HG02759 (cell line): ENCODE results near the gene CDKAL1.
A peak's percentile ranks its signal among the peaks of the same experiment; 100 is the strongest.

Experiments used
- ATAC-seq: cut with Tn5 transposase; IDR thresholded peaks from one replicate; pipeline ENCODE4 v1.9.1; 2021; ENCODE audit warnings: mild to moderate bottlenecking, moderate library complexity; ENCODE audit not compliant: unreplicated experiment

The CDKAL1 gene

DNA sequence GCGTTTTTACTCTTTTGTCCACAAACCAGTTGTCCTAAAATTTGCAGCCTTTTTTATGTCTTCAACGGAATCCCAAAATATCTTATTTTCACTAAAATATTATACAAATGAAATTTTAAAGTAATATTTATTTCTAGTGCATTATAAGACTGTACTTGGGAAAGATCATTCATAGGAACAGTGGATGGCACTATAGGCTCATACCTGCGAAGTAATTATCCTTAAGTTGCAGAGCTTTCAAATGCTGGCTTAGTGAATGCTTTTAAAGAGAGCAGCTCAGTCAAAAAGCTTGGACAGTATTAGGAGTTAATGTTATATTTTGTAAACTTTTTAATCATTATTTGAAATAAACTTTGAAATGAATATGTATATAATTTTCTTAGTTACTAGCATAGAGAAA is 254.9 kb downstream of the CDKAL1 start:
- ATAC-seq: no peak

DNA sequence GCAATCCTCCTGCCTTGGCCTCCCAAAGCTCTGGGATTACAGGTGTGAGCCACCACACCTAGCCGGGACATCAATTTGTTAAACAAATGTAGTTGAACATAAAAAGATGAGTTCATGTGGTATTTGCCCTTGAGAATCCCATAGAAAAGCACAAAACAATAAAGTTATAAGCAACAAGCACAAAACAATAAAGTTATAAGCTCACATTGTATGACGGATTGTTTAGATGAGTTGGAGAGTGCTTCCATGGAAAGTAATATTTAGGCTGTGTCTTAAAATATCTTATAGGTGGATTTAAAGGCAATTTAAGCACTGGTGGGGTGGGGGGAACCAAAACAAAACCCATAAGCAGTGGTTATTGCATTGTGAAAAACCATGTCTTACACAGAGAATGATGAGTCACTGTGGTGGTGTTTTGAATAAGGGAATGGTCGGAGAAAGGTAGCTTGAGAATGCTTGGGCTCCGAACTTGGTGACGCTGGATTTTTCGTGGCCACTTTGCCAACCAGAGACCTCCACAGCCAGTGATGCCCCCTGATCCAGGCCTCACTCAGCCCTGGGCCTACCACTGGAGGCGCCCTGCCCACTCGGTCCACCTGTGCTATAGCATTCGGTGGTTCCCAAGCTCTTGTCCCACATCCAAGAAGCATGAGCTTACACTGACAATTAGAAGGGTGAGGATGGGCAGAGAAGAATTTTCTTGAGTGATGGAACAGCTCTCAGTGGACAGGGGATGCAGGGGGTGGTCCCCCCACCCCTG is 256.0 kb downstream of the CDKAL1 start:
- ATAC-seq: no peak

DNA sequence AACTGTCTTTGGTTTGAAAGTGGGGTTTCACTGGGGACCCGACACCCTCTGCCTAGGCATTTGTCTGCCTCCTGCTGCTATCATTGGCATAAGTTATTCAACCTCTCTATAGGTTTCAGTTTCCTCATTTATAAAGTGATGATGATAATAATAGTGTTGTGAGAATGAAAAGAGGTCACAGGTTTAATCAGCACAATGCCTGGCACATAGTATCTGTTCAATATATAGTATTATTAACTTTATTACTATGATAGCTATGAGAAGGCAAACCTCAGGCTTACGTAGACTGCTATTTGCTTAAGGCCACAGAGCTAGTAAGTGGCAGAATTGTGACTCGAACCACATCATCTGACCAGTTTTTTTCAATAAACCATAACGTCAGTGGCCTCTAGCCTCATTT is 256.8 kb downstream of the CDKAL1 start:
- no peak for ATAC-seq

DNA sequence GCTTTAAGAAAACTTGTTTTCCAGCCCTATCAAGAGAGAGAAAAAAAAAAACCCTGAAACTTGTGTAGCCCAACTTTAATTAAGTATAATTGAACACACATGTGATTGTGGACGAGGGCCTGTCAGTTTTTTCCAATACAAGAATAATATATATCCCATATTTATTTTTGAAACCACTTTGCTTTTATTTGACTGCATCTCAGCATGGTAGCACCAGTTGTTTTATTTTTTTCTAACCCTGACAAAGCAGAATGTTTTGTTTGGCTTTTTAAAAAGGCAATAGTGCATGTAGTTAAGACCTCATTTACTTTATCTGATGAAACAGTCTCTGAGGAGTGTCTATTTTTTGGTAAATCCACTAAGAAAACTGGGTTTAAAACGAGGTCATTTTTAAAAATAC is 257.7 kb downstream of the CDKAL1 start:
- no peak for ATAC-seq

DNA sequence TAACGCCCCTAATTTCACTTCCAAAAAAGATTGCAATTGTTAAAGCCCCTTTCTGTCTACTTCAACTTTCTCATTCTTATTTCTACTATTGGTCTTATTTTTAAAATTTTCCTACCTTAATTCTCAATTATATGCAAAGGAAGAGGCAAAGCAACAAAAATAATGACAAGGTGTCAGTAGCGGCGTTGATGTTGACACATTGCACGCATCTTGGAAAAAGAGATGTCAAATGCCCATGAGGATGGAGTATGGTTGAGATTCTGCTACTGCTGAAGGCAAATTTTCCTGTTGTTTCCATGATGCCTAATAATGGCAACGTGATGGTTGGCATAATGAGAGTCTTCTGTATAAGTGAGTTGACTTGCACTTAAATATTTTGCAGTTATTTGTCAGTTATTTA is 258.9 kb downstream of the CDKAL1 start:
- no peak for ATAC-seq

DNA sequence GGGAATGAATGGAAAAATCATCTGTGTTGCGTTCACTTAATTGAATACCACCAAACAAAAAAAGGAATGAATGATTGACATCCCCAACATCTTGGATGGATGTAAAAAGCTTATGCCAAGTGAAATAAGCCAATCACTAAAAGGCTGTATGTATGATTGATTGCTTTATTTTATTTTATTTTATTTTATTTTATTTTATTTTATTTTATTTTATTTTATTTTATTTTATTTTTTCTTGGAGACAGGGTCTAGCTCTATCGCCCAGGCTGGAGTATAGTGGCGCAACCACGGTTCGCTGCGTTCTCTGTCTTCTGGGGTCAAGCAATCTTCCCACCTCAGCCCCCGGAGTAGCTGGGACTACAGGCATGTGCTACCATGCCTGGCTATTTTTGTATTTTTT is 263.3 kb downstream of the CDKAL1 start:
- no peak for ATAC-seq

DNA sequence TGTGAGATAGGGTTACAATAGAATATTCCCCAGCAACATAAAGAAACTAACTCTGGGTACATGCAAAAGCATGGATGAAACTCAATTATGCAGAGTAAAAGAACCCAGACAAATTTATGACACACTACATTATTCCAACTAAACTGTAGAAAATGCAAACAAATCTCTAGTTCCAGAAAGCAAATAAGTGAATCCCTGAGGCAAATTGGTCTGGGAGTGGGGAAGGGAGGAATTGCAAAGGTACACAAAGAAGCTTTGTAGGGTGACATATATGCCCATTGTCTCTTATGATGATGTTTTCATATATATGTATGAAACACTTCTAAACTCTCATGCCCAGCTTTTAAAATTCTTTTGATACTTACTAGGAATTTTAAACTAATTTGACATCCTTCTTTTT is 266.0 kb downstream of the CDKAL1 start:
- no peak for ATAC-seq

DNA sequence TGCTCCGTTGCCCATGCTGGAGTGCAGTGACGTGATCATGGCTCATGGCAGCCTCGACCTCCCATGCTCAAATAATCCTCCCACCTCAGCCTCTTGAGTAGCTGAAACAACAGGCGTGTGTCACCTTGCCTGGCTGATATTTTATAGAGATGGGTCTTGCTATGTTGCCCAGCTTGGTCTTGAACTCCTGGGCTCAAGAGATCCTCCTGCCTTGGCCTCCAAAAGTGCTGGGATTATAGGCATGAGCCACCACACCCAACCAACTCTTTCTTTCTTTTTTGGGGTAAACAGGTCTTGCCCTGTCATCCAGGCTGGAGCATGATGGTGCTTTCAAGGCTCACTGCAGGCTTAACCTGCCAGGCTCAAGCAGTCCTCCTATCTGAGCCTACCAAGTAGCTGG is 266.4 kb downstream of the CDKAL1 start:
- ATAC-seq: no peak

DNA sequence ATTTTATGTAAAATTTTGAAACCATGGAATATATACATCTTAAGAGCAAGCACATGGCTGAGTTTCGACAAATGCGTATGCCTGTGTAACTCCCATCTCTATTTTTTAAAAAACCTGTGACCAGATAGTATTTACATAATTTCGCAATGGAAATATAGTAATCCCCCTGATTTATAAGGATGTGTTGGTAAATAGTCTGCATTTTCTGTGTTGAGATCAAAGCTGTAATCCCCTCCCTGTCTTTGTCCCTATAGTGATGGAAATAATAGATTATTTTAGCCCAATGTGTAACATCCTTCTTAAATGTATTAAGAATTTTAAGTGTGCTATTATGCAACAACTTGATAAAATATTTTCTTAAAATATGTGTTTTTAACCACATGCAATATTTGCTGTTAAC is 267.3 kb downstream of the CDKAL1 start:
- ATAC-seq: no peak

DNA sequence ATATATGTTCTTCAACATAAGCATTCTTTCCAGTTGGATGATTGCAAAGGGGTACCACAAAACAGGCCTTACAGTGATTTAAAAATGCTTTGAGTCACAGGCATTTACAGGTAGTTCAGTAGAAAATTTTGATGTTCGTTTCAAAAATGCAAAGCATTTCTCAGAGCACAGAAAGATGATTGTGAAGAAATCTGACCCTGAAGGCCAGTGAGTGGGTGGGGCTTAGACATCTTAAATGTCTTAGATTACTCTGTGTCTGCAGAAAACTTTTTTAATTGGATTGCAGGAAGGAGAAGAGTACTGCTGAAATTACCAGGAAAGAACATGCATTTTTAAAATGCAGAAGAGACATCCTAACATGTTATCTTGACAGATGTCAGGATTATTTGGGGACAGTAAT is 268.3 kb downstream of the CDKAL1 start:
- ATAC-seq: no peak

DNA sequence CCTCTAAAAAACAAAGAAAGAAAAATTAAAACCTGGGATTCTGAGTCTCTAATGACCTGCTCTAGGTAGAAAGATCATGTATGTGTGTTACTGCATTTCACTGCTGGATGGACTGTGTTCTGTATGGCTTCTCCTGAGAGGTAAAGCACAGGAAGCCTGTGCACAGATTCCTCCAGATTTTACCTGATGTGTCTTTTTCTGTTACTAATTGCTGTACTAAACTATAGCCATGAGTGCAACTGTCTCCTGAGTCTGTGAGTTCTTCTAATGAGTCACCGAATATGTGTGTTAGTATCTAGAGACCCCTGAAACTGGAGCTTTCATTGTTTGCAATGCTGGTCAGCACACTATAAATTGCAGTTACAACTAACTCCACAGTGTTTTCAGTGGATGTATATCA is 270.8 kb downstream of the CDKAL1 start:
- ATAC-seq: peak; percentile 40

DNA sequence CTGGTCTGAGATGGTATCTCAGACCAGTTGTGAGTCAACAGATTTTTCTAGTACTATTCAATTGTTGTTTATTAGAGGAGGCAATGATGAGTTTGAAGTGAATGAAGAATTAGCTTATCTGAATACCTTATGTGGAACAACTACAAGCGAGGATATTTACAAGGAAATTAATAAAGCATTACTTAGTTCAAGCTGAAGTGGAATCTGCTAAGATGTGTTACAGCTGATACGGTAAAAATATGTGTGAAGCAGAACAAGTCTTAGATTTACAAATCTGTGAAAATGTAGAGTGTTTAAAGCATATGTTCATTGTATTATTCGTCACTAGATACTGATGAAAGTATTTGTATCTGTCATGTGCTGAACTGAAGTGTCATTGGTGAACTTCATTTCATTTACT is 272.4 kb downstream of the CDKAL1 start:
- no peak for ATAC-seq

DNA sequence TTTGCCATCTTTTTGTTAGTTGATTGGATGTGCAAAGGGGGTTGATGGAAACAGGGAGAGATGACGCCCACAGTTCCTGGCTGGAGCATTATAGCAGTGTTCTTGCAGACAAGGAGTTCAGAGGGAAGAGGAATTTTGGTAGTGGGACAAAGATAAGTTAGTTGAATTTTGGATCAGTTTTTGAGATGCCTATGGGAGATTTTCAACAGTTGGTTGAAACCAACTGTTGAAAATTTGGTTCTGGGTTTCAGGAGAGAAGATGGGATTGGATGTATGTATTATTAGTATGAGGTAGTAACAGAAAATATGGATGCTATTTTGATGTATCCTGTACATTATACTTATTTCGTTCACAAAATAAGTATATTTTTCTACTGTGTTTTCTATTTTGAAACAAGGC is 274.2 kb downstream of the CDKAL1 start:
- no peak for ATAC-seq

DNA sequence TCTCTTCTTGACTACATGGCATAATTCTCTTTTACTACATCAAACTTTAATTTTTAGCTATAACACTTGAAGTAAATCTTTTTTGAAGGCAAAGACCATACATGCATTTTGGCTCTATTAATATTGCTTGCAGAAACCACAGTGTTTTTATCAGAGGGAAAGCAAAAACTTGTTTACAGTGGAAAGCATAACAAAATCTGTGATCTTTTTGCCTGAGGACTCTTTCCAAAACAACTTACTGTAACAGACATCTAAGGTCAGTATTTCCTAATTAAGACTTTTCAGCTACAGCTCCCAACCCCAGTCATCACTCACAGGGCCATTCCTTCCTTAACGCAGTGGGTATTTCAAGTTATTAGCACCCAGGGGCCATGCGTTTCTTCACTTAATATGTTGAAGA is 274.7 kb downstream of the CDKAL1 start:
- ATAC-seq: no peak

DNA sequence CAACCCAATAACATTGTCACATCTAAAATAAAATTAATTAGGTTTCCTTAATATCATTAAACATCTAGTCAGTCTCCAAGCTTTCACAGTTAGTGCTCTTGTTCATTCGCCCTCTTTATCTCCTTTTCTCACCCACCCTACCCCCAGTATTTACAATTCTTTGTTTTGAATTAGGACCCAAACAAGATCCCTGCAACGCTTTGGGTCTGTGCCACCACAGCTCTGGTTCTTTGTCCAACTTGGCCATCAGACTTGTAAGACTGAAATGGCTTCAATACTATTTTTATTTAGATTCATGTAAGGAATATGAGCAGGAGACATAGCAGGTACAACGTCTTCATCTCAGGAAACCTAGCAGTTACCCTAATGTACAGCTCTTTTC is 276.5 kb downstream of the CDKAL1 start:
- ATAC-seq: no peak

DNA sequence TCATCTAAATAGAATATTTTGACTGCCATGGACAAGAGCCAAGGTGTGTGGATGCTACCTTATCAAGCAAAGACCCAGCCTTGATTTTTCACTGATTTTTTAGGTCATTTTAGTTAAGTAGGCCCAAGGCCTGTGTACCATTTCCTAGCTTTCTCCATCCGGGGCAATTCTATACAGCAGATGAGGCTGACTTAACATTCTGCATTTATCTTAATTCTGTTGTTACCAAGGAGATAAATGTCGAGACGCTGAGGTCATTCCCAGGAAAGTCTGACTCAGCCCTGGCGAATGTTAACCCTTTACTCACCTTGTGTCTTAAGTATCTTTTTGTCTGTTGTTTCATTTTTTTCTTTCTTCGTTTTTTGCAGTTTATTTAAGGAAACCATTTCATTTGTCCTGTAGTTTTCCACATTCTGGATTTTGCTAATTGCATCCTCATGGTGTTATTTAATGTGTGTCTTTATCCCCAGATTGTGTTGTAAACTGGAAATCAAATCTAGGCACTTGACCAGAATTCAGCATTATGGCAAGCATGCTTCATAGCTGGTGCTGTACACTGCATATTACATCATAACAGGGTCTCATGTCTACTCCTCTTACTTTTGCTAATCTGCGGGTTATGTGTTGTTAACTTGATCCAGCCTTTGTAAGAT is 277.0 kb downstream of the CDKAL1 start:
- no peak for ATAC-seq

DNA sequence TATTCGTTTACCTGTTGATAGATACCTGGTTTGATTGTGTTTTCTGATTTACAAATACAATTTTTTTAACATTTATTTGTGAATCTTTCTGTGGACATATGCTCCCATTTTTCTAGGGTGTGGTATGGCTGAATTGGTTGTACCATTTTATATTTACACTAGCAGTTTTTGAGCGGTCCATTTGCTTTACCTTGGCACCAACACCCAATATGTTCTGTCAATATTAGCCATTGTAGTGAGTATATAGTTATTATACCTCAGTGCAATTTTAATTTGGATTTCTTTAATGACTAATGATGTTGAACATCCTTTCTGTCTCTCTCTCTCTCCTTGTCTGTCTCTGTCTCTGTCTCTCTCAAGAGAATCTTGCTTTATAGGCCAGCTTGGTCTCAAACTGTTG is 278.5 kb downstream of the CDKAL1 start:
- ATAC-seq: no peak

DNA sequence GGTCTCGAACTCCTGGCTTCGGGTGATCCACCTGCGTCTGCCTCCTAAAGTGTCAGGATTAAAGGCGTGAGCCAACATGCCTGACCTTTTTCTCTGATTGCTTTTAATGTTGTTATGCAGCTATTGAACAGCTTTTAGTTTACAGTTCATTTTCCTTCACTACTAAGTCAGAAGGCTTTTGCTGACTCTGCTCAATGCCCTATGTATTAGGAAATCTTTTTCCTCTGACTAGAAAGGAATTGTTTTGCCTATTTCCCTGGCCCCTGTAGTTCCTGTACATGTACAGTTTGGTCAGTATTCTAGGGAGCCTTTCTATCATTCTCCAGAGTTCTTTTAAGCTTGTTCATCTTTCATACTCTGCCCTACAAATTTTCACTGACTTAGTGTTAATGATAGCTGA is 280.2 kb downstream of the CDKAL1 start:
- ATAC-seq: no peak

DNA sequence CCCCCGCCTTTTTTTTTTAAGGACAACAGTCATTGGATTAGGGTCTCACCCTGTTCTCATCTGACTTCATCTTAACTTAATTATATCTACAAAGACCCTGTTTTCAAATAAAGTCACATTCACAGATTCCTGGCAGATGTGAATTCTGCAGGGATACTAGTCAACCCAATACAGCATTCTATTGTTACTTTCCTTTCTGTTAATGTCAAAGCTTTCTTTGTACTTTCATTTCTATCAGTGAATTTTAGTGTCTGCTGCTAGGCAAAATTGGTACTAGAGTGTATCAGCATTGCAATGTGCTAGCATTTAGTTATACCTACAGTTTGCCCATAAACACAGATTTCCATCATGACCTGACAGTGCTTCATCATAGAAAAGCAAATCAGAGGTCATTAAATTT is 281.9 kb downstream of the CDKAL1 start:
- no peak for ATAC-seq

DNA sequence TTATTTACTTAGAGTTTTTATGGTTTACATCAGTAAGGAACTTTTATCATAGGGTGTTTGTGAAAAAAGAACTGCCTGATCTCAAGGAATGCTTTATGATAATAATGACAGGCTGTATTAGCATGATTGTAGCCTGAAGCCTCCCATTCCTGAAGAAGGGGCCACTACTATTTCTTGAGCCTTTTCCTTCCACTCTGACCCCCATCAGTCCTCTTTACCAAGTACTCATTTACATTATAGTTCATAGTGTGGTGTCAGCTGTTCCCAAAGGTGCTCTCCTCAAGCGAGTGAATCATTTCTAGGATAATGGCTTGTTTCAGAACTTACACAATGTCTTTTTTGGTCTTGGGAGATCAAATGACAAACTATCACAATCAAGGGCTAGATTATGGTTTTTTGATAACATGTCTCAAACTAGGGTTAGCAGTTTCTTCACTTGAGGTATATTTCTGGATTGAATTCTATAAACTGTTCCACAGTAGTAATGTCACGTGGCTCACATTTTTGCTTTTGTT is 283.6 kb downstream of the CDKAL1 start:
- no peak for ATAC-seq

DNA sequence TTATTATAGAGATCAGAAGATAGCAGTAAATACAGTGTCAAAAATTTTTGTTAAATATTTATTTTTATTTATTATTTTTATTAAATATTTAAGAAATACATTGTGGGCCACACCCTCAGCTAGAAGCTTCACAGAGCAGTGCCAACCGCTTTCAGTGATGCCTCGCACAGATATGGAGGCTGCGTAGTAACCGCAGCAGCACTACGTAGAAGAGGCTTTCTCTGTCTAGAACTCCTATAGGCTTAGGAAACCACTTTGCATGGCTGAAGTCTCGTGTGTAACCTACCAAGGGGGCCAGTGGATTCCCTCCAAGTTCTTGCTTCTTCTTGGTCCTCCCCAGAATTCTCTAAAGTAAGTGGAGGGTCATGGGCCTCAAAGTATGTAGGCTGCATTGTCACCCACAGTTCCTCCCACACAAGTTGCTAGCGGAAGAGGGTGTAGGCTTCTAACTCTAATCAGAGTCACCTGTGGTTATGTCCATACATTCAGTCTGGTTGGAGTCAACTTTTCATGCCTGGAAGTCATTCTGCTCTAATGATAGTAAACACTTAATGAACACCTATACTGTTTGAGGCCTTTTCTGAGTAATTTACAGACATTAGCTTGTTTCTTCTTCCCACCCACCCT is 285.6 kb downstream of the CDKAL1 start:
- ATAC-seq: no peak

DNA sequence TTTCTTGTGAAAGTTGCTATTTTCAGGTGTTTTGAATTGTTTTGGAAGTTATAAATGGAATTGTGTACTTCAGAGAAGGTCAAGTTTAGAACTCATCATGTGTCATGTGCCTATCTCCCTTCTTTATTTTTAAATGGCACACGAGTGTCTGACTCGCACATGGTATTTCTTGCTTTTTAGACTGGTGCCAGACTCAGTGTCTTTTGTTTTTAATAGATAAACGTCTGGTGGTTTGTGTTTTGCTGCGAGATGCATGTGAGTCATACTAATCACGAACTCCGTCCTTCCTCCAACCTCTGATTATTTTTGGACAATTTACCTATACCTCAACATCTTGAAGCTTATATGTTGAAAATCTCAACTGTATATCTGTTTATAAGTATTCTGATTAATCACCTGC is 292.1 kb downstream of the CDKAL1 start:
- ATAC-seq: no peak
